RWPE1 (cell line): ENCODE measurements around the gene COPG2.
"Not testable (repeated sequence)": the region's sequence is repeated elsewhere in the genome, so short reads cannot be mapped to it uniquely, and the experiment has no call there.

Experiments
- CTCF ChIA-PET: fragments of 350-600 bp; sonication (Branson Sonifier 250); formaldehyde crosslinking; extraction: SDS; loops from one replicate; lab custom pipeline; 2021; lab: Yijun Ruan, JAX
- POLR2A ChIA-PET: fragments of 400-600 bp; formaldehyde crosslinking; extraction: SDS; loops from one replicate; lab custom pipeline; 2020; ENCODE audit warnings: antibody characterized with exemption; ENCODE audit not compliant: low non-redundant PET; lab: Yijun Ruan, JAX
- DNase-seq: peaks from one replicate; pipeline ENCODE4 v3.0.0; 2012; ENCODE audit warnings: low spot score
- H3K27ac ChIP-seq: fragments of 450-650 bp; 2 replicates; pipeline ENCODE4 v1.5.1; 2017
- CTCF ChIP-seq: fragments of 450-650 bp; conservative IDR thresholded peaks from 2 replicates; pipeline ENCODE4 v1.5.1; 2017; ENCODE audit warnings: low read depth, mild to moderate bottlenecking

COPG2 gene

GRCh38 chr7:130615583-130615982 is 53.0 kb downstream of the COPG2 start:
- CTCF ChIA-PET = no interaction called here
- TF ChIP-seq CTCF = no peak
- POLR2A ChIA-PET = no interaction called here
- DNase-seq = no peak
- no peak overlapping the region for H3K27ac ChIP-seq

DNA sequence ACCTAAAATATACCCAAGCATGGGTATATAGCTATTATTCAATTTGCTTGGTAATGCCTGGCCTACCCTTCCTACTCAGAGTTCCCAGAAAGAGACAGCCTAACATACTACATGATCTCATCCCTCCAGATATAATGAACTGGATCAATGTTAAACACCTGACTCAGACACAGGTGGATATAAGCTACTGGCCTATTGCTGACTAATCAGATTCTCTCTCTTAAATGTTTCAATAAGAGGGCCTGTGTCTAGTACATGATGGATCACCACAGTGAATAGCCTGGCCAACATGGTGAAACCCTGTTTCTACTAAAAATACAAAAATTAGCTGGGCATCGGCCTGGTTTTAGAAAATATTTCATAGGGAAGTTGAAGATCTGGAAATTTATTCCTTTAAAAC is 54.1 kb downstream of the COPG2 start:
- no peak for DNase-seq
- ChIA-PET CTCF (no interaction called here), POLR2A (no interaction called here)
- no peak for TF ChIP-seq CTCF
- H3K27ac ChIP-seq = no peak overlapping the region

DNA sequence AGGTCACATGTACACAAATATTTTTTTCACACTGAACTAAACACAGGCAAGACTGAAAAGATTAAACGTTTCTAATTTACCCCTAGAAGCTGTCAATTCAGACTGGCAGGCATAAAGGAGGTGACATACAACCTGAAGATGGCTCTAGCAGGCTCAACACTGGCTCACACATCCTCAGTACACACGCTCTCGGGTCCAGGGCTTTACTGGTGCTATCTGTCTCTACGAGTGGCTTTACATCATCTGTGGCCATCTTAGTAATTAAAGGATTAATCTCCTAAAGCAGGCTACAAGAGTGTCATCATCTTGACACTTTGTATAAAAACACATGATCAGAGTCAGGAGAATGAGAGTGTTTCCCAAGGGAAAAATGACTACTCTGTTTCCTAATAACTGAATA is 57.3 kb downstream of the COPG2 start:
- POLR2A ChIA-PET = no interaction called here
- no peak overlapping the region for H3K27ac ChIP-seq
- no peak for DNase-seq
- TF ChIP-seq CTCF = no peak
- CTCF ChIA-PET = no interaction called here

- POLR2A ChIA-PET, DNase-seq, CTCF ChIA-PET: not testable (repeated sequence)
These were observed 61.5 kb downstream of the COPG2 start for GRCh38 chr7:130607066-130607465.

GRCh38 chr7:130606161-130606560 is 62.4 kb downstream of the COPG2 start:
- CTCF ChIA-PET = interaction anchor here (0.7 kb wide), 1 partner anchor 13 kb away, joined by 6 read pairs; no protein-coding TSS in a partner anchor
- no peak overlapping the region for H3K27ac ChIP-seq
- no peak for TF ChIP-seq CTCF
- POLR2A ChIA-PET = no interaction called here
- DNase-seq = no peak

More at GRCh38 chr7:130607066-130607465, 61.5 kb downstream of the COPG2 start:
- not testable (repeated sequence) for H3K27ac ChIP-seq

DNA sequence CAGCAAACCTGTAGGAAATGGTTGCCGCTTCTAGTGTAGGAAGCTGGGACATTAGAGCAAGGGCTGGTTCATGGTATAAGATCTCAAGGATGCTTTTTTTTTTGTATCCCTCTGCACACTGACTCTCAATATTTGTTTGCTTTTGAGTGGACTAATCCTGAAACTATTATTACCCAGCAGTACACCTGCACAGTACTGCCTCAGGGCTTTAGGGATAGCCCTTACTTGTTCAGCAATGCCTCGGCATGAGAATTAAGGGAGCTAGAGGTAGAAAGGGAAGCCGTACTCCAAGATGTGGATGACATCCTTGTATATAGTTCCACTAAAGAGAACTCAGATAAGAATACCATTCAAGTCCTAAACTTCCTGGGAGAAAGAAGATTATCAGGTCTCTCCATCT is 70.5 kb downstream of the COPG2 start:
- POLR2A ChIA-PET = no interaction called here
- CTCF ChIA-PET = interaction anchor here (0.6 kb wide), 1 partner anchor 87 kb away, joined by 3 read pairs; no protein-coding TSS in a partner anchor
- no peak for DNase-seq
- no peak overlapping the region for H3K27ac ChIP-seq
- no peak for TF ChIP-seq CTCF

DNA sequence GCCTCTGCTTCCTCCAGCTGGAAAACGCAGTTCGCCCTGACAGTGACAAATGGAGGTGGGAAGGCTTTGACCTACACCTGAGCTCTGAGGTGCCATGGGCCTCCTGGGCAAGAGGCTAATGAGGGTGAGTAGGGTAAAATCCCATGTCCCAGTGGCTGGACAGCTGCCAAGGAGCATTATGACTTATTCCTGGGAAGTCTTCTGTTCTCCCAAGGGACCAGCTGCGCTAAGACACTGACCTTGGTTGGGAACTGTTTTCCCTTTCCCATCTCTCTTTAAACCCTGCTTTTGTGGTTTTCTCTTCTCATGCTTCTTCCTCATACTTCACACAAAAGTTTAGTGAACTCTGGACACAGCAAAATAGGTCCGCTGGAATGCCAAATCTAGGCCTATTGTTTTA is 72.6 kb downstream of the COPG2 start:
- POLR2A ChIA-PET = no interaction called here
- TF ChIP-seq CTCF = no peak
- H3K27ac ChIP-seq = no peak overlapping the region
- CTCF ChIA-PET = no interaction called here
- DNase-seq = no peak
